Stomach (tissue), 9 donors: ENCODE results near the gene RFXAP. TPM values are rescaled to one million over a fixed set of nuclear protein-coding genes. Genes with fewer than 3 reads are reported as not detected.

Experiments
- DNase-seq, 2 donors: peaks; one replicate each; pipeline versions ENCODE4 v3.0.0 to v3.0.0-alpha.2; 2013 to 2019
- H3K27ac ChIP-seq, 5 donors: fragments of 200-600 bp in 4 of 5; sonication (generic) in 4 of 5; one replicate each; pipeline ENCODE4 v1.5.1; 2013 to 2019; ENCODE audit warnings: mild to moderate bottlenecking in 1 of 5, moderate library complexity in 1 of 5
- H3K27me3 ChIP-seq, 3 donors: fragments of 200-600 bp; sonication (generic); one replicate each; pipeline ENCODE4 v1.5.1; 2017 to 2019; ENCODE audit warnings: mixed run types in 1 of 3
- H3K36me3 ChIP-seq, 4 donors: fragments of 200-600 bp; sonication (generic); 1 replicate in 3 of 4; 2 replicates in 1 of 4; pipeline ENCODE4 v1.5.1; 2016 to 2019
- H3K4me1 ChIP-seq, 4 donors: fragments of 200-600 bp; sonication (generic); one replicate each; pipeline ENCODE4 v1.5.1; 2016 to 2019
- H3K4me3 ChIP-seq, 4 donors: fragments of 200-600 bp; sonication (generic) in 3 of 4; one replicate each; pipeline ENCODE4 v1.5.1; 2016 to 2019; ENCODE audit warnings: mild to moderate bottlenecking in 1 of 4
- H3K9me3 ChIP-seq, 4 donors: fragments of 200-600 bp; sonication (generic); one replicate each; pipeline ENCODE4 v1.5.1; 2016 to 2019
- EP300 ChIP-seq: sonication (generic); formaldehyde crosslinking; IDR thresholded peaks from one replicate; pipeline ENCODE4 v1.6.1; 2017; ENCODE audit warnings: antibody characterized with exemption
- POLR2A ChIP-seq, 4 donors: fragments of 450-650 bp; IDR thresholded peaks; one replicate each; pipeline ENCODE4 v1.6.1; 2016; ENCODE audit warnings: antibody characterized with exemption in 4 of 4, control low read depth in 2 of 4, mild to moderate bottlenecking in 1 of 4, moderate library complexity in 1 of 4
- POLR2AphosphoS5 ChIP-seq, 3 donors: sonication (generic); formaldehyde crosslinking; IDR thresholded peaks; one replicate each; pipeline ENCODE4 v1.6.1; 2016; ENCODE audit warnings: antibody characterized with exemption in 3 of 3
- WGBS, 5 donors: extraction: QIAGEN DNeasy Blood & Tissue Kit in 3 of 5; methylation state at CpG; one replicate each; pipeline versions ENCODE4 v1.1.5 to v1.1.7; 2013 to 2018; 5-methylcytosine and 5-hydroxymethylcytosine counted together
- intact Hi-C: fragments of 100-400 bp; cut with DNase I; formaldehyde crosslinking; loops from one replicate; pipeline ENCODE4 v1.15.1; 2023; ENCODE audit warnings: low total_unique reads
- polyA plus RNA-seq, 3 donors: library from polyadenylated mRNA; stranded (reverse); fragments of 200-250 nt; gene quantifications; one replicate each; pipeline ENCODE4 v1.2.3, GENCODE V29; 2013
- total RNA-seq, 5 donors: library from RNA; depleted of rRNA; stranded (reverse); fragments of >200 nt; gene quantifications; one replicate each; pipeline versions ENCODE4 v1.1.0 to v1.2.3, GENCODE V29; 2014 to 2016
- TF ChIP-seq, protein P1 (sequence below), 7 experiments: fragments of 450-650 bp in 4 of 7; fragments of 200-600 bp in 3 of 7; sonication (generic) in 3 of 7; IDR thresholded peaks; one replicate each; pipeline ENCODE4 v1.5.1; 2016 to 2019; ENCODE audit warnings: antibody characterized with exemption in 7 of 7, control low read depth in 2 of 7, mild to moderate bottlenecking in 1 of 7
- donor health status: healthy with polysubstance abuse.
- donor health status: Bipolar disorder and iron deficiency.
- donor health status: healthy.

Gene RFXAP
- total and polyA plus RNA-seq, 8 donors = 1.2 to 12.3 (median 2.1) TPM; not detected in 1

GRCh38 chr13:36841391-36841790, 22.4 kb downstream of the RFXAP start:
- H3K36me3 ChIP-seq = peaks cover 0 to 9% (median 3%) of the 10 kb centered on the region in 4 donors
- no peaks in the 10 kb centered on the region for H3K9me3 ChIP-seq
- H3K4me1 ChIP-seq = peaks cover 0 to 7% (median 0%) of the 10 kb centered on the region in 4 donors
- no peak overlapping the region for H3K4me3 ChIP-seq
- no peak overlapping the region for H3K27ac ChIP-seq
- TF ChIP-seq, protein P1, sequence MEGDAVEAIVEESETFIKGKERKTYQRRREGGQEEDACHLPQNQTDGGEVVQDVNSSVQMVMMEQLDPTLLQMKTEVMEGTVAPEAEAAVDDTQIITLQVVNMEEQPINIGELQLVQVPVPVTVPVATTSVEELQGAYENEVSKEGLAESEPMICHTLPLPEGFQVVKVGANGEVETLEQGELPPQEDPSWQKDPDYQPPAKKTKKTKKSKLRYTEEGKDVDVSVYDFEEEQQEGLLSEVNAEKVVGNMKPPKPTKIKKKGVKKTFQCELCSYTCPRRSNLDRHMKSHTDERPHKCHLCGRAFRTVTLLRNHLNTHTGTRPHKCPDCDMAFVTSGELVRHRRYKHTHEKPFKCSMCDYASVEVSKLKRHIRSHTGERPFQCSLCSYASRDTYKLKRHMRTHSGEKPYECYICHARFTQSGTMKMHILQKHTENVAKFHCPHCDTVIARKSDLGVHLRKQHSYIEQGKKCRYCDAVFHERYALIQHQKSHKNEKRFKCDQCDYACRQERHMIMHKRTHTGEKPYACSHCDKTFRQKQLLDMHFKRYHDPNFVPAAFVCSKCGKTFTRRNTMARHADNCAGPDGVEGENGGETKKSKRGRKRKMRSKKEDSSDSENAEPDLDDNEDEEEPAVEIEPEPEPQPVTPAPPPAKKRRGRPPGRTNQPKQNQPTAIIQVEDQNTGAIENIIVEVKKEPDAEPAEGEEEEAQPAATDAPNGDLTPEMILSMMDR (IDR thresholded peaks at IDR 0.05) = no peak
- TF ChIP-seq EP300 (no peak), POLR2AphosphoS5 (IDR thresholded peaks at IDR 0.05) (no peak)
- no peak for DNase-seq
- H3K27me3 ChIP-seq = no peaks in the 10 kb centered on the region
- intact Hi-C loops = no loop called here
- 55 to 73% (median 63%) methylated on average over 5 of the region's 5 CpGs for WGBS, 5 donors

GRCh38 chr13:36847606-36848005, 28.6 kb downstream of the RFXAP start:
- H3K9me3 ChIP-seq = no peaks in the 10 kb centered on the region
- 22 to 47% (median 34%) methylated on average over 9 of the region's 9 CpGs for WGBS, 5 donors
- no peaks in the 10 kb centered on the region for H3K27me3 ChIP-seq
- TF ChIP-seq EP300 (no peak), POLR2AphosphoS5 (IDR thresholded peaks at IDR 0.05) (no peak), POLR2A (IDR thresholded peaks at IDR 0.05) (no peak)
- TF ChIP-seq, protein P1 (IDR thresholded peaks at IDR 0.05) = no peak
- no peak overlapping the region for H3K27ac ChIP-seq
- peaks cover 0 to 19% (median 3%) of the 10 kb centered on the region in 4 donors for H3K36me3 ChIP-seq
- H3K4me1 ChIP-seq = peaks cover 0 to 9% (median 3%) of the 10 kb centered on the region in 4 donors
- intact Hi-C loops = no loop called here
- peak; percentile 51 to 57 for DNase-seq
- no peak overlapping the region for H3K4me3 ChIP-seq

DNA sequence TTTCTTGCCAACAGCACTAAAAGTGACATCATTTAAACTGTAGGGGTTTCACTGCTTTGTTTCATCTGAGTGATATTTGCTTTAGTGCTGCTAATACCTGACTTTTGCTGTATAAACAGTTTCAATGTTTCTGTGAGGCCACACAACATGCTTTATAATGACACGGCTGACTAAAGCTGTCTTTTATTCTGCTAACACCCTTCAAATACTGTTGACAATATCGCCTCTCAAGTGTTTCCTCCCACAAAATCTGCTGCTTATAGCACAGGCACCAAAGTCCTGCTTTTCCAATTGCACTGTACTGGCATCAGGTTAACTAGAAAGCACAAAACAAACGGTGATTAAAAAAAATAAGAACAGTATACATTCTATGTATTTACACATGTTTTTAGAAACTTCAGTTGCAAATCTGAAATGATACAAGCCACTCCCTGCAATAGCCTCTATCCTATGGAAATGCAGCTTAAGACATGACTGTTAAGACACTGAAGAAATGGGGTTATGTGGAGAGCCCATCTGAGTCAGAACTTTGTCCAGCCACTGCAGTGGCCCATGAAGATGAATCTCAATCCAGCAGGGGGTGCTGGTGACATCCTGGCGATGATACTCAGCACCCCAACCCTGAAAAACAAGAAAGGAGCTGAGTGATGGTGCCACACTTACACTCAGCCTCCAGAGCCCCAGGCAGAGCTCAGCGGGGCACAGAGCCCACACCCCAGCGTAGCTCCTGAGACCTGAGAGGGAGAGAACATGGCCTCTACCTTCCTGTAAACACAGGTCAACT, 29.4 kb downstream of the RFXAP start:
- peaks cover 0 to 9% (median 3%) of the 10 kb centered on the region in 4 donors for H3K4me1 ChIP-seq
- TF ChIP-seq EP300 (no peak), POLR2A (IDR thresholded peaks at IDR 0.05) (no peak), POLR2AphosphoS5 (IDR thresholded peaks at IDR 0.05) (no peak)
- TF ChIP-seq, protein P1 (IDR thresholded peaks at IDR 0.05) = no peak
- DNase-seq = peak in 1 of 2 donors; percentile 23
- no peaks in the 10 kb centered on the region for H3K9me3 ChIP-seq
- peaks cover 0 to 26% (median 9%) of the 10 kb centered on the region in 4 donors for H3K36me3 ChIP-seq
- intact Hi-C loops = no loop called here
- H3K27ac ChIP-seq = no peak overlapping the region
- no peaks in the 10 kb centered on the region for H3K27me3 ChIP-seq
- H3K4me3 ChIP-seq = no peak overlapping the region
- WGBS, 5 donors = 55 to 65% (median 60%) methylated on average over 6 of the region's 6 CpGs

DNA sequence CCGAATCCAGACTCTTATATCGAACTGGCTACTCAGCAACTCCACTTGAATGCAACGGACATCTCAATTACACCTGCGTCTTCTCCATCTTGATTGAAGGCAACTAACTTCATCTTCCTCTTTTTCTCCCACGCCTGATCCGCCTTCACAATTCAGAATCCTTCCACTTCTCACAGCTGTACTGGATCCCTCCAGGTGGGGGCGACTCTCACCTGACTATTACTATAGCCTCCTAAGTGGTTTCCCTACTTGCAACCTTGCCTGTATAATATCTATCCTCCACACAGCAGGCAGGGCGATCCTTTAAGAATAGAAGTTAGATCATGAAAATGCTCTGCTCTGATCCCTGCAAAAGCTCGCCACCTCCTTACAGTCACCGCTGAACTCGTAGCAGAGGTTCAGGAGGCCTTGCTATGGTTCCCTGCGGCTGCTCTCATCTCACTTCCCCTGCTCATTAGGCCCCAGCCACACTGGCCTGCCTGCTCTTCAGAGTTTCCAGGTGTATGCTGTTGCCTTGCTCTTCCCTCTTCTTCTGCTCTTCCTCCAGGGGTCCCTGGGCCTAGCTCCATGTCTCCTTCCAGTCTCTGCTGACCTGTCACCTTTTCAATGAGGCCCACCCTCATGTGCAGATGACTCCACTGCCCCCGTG, 31.9 kb downstream of the RFXAP start:
- no peak for DNase-seq
- H3K9me3 ChIP-seq = no peaks in the 10 kb centered on the region
- intact Hi-C loops = no loop called here
- WGBS, 5 donors = 85 to 89% (median 85%) methylated on average over 13 of the region's 13 CpGs
- TF ChIP-seq, protein P1 (IDR thresholded peaks at IDR 0.05) = no peak
- no peak for TF ChIP-seq EP300
- no peak for TF ChIP-seq POLR2A (IDR thresholded peaks at IDR 0.05)
- no peak for TF ChIP-seq POLR2AphosphoS5 (IDR thresholded peaks at IDR 0.05)
- H3K27me3 ChIP-seq = no peaks in the 10 kb centered on the region
- peaks cover 0 to 9% (median 3%) of the 10 kb centered on the region in 4 donors for H3K4me1 ChIP-seq
- peaks cover 0 to 24% (median 10%) of the 10 kb centered on the region in 4 donors for H3K36me3 ChIP-seq
- H3K4me3 ChIP-seq = no peak overlapping the region
- H3K27ac ChIP-seq = no peak overlapping the region
